ENCODE results near the gene KDR.

DNA sequence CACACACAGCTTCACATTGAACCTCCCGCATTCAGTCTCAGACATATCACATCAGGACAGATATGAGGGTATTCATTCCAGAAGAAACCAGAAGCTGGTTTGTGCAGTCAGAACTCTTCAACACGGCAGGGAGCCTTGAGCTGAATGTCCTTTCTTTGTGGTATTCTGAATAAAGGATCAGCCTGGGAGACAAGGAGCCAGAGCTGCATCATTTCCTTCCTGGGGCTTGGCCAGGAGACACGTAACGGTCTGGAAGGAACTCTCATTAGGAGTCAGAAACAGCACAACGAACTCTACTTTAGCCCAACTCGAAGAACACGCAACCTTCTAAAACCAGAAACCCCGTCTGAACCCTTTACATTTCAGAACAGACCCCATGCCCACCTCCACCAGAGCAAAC lies 46.4 kb downstream of the KDR start:
- TF ChIP-seq TAF1 (conservative IDR thresholded peaks at IDR 0.05) (no peak), GABPA (IDR thresholded peaks at IDR 0.05 in 1 of 2, conservative IDR thresholded peaks at IDR 0.05 in 1 of 2) (no peak), RAD21 (IDR thresholded peaks at IDR 0.05) (peak in 1 of 2 donors; percentile 5), YY1 (IDR thresholded peaks at IDR 0.05) (no peak), JUND (IDR thresholded peaks at IDR 0.05) (no peak), EGR1 (IDR thresholded peaks at IDR 0.05; ENCODE audit: low read depth in 2 of 2) (no peak), RXRA (IDR thresholded peaks at IDR 0.05) (no peak)
- TF ChIP-seq, protein P1, sequence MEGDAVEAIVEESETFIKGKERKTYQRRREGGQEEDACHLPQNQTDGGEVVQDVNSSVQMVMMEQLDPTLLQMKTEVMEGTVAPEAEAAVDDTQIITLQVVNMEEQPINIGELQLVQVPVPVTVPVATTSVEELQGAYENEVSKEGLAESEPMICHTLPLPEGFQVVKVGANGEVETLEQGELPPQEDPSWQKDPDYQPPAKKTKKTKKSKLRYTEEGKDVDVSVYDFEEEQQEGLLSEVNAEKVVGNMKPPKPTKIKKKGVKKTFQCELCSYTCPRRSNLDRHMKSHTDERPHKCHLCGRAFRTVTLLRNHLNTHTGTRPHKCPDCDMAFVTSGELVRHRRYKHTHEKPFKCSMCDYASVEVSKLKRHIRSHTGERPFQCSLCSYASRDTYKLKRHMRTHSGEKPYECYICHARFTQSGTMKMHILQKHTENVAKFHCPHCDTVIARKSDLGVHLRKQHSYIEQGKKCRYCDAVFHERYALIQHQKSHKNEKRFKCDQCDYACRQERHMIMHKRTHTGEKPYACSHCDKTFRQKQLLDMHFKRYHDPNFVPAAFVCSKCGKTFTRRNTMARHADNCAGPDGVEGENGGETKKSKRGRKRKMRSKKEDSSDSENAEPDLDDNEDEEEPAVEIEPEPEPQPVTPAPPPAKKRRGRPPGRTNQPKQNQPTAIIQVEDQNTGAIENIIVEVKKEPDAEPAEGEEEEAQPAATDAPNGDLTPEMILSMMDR (IDR thresholded peaks at IDR 0.05; ENCODE audit: low read depth, low read length, missing input control) = no peak
- TF ChIP-seq, protein P2, sequence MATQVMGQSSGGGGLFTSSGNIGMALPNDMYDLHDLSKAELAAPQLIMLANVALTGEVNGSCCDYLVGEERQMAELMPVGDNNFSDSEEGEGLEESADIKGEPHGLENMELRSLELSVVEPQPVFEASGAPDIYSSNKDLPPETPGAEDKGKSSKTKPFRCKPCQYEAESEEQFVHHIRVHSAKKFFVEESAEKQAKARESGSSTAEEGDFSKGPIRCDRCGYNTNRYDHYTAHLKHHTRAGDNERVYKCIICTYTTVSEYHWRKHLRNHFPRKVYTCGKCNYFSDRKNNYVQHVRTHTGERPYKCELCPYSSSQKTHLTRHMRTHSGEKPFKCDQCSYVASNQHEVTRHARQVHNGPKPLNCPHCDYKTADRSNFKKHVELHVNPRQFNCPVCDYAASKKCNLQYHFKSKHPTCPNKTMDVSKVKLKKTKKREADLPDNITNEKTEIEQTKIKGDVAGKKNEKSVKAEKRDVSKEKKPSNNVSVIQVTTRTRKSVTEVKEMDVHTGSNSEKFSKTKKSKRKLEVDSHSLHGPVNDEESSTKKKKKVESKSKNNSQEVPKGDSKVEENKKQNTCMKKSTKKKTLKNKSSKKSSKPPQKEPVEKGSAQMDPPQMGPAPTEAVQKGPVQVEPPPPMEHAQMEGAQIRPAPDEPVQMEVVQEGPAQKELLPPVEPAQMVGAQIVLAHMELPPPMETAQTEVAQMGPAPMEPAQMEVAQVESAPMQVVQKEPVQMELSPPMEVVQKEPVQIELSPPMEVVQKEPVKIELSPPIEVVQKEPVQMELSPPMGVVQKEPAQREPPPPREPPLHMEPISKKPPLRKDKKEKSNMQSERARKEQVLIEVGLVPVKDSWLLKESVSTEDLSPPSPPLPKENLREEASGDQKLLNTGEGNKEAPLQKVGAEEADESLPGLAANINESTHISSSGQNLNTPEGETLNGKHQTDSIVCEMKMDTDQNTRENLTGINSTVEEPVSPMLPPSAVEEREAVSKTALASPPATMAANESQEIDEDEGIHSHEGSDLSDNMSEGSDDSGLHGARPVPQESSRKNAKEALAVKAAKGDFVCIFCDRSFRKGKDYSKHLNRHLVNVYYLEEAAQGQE (IDR thresholded peaks at IDR 0.05) = no peak
- TF ChIP-seq, protein P3, sequence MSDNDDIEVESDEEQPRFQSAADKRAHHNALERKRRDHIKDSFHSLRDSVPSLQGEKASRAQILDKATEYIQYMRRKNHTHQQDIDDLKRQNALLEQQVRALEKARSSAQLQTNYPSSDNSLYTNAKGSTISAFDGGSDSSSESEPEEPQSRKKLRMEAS (IDR thresholded peaks at IDR 0.05) = no peak
- TF ChIP-seq, protein P4, sequence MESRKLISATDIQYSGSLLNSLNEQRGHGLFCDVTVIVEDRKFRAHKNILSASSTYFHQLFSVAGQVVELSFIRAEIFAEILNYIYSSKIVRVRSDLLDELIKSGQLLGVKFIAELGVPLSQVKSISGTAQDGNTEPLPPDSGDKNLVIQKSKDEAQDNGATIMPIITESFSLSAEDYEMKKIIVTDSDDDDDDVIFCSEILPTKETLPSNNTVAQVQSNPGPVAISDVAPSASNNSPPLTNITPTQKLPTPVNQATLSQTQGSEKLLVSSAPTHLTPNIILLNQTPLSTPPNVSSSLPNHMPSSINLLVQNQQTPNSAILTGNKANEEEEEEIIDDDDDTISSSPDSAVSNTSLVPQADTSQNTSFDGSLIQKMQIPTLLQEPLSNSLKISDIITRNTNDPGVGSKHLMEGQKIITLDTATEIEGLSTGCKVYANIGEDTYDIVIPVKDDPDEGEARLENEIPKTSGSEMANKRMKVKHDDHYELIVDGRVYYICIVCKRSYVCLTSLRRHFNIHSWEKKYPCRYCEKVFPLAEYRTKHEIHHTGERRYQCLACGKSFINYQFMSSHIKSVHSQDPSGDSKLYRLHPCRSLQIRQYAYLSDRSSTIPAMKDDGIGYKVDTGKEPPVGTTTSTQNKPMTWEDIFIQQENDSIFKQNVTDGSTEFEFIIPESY (IDR thresholded peaks at IDR 0.05) = no peak
